Erythroblast (primary cell): Measurements from ENCODE around the gene RHBDL1.

Experiments used
- DNase-seq, 2 experiments: peaks; one replicate each; lab custom pipeline; 2025; lab: John Stamatoyannopoulos, UW
- GATA1 ChIP-seq: IDR thresholded peaks from 2 replicates; pipeline ENCODE4 v1.6.1; 2011; ENCODE audit warnings: low read depth, mild to moderate bottlenecking, control low read depth, low read length, moderate library complexity
- POLR2A ChIP-seq: IDR thresholded peaks from 2 replicates; pipeline ENCODE4 v1.6.1; 2011; ENCODE audit warnings: mild to moderate bottlenecking, low read length

Gene RHBDL1

GRCh38 chr16:677316-678190 lies 2.1 kb downstream of the RHBDL1 start:
- TF ChIP-seq POLR2A: no peak
- TF ChIP-seq GATA1: no peak

GRCh38 chr16:678209-678857 lies 2.9 kb downstream of the RHBDL1 start:
- DNase-seq: no peak
- TF ChIP-seq GATA1 (no peak), POLR2A (no peak)

More at GRCh38 chr16:677316-678190, 2.1 kb downstream of the RHBDL1 start:
- DNase-seq: no peak

- no peak for TF ChIP-seq POLR2A
- no peak for TF ChIP-seq GATA1
- DNase-seq: peak; percentile 84 to 85
Observed at GRCh38 chr16:678858-679813, 3.7 kb downstream of the RHBDL1 start.

- DNase-seq: peak; percentile 92 to 95
- TF ChIP-seq GATA1 (no peak), POLR2A (peak; percentile 63)
Observed at GRCh38 chr16:679814-680624, 4.5 kb downstream of the RHBDL1 start, which contains the start of gene STUB1. TSS of gene STUB1 (plus strand) at chr16:680410. CDS start at chr16:680526, 116 bp downstream.

GRCh38 chr16:680625-680945 lies 5.1 kb downstream of the RHBDL1 start:
- no peak for DNase-seq
- TF ChIP-seq GATA1 (no peak), POLR2A (no peak)

GRCh38 chr16:680967-681745 lies 5.7 kb downstream of the RHBDL1 start:
- DNase-seq: peak; percentile 65 to 68
- TF ChIP-seq POLR2A: no peak
- no peak for TF ChIP-seq GATA1

GRCh38 chr16:681746-682427 lies 6.4 kb downstream of the RHBDL1 start:
- peak in 1 of 2 experiments; percentile 29 for DNase-seq
- no peak for TF ChIP-seq GATA1
- no peak for TF ChIP-seq POLR2A

GRCh38 chr16:682493-683395 lies 7.3 kb downstream of the RHBDL1 start:
- DNase-seq: no peak
- TF ChIP-seq GATA1 (no peak), POLR2A (no peak)

- peak in 1 of 2 experiments; percentile 62 for DNase-seq
- no peak for TF ChIP-seq GATA1
- no peak for TF ChIP-seq POLR2A
Observed at GRCh38 chr16:683396-684070, 8.1 kb downstream of the RHBDL1 start.
